Left hindlimb (tissue), 1 donor: ENCODE measurements around the gene SMARCAL1.
"Not testable (repeated sequence)": the region's sequence is repeated elsewhere in the genome, so short reads cannot be mapped to it uniquely, and the experiment has no call there.

Experiments
- DNase-seq: peaks from one replicate; pipeline ENCODE4 v3.0.0-alpha.2; 2018

Gene SMARCAL1

DNA sequence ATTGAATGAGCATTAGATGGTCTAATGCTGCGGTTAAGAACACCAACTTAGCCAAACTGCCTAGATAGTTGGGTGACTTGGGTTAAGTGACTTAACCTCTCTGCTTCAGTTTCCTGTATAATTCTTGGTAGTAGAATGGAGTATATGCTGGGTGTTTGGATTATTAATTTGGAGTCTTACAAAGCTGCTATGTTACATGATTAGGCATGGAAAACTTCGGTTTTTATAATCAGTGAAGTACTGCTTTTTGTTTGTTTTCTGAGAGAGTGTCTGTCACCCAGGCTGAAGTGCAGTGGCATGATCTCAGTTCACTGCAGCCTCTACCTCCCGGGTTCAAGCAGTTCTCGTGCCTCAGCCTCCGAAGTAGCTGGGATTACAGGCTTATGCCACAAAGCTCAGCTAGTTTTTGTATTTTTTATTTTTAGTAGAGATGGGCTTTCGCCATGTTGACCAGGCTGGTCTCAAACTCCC lies 90.9 kb downstream of the SMARCAL1 start:
- no peak for DNase-seq

- no peak for DNase-seq
Measured at GRCh38 chr2:216503697-216504375, 91.6 kb downstream of the SMARCAL1 start.

- no peak for DNase-seq
Measured at GRCh38 chr2:216504376-216504762, 92.1 kb downstream of the SMARCAL1 start.

GRCh38 chr2:216505133-216506106 lies 93.1 kb downstream of the SMARCAL1 start:
- no peak for DNase-seq

- no peak for DNase-seq
Measured at GRCh38 chr2:216507220-216508160, 95.2 kb downstream of the SMARCAL1 start.

GRCh38 chr2:216508229-216508628 lies 95.9 kb downstream of the SMARCAL1 start:
- DNase-seq, result no peak

GRCh38 chr2:216516730-216517350 lies 104.6 kb downstream of the SMARCAL1 start:
- no peak for DNase-seq

DNA sequence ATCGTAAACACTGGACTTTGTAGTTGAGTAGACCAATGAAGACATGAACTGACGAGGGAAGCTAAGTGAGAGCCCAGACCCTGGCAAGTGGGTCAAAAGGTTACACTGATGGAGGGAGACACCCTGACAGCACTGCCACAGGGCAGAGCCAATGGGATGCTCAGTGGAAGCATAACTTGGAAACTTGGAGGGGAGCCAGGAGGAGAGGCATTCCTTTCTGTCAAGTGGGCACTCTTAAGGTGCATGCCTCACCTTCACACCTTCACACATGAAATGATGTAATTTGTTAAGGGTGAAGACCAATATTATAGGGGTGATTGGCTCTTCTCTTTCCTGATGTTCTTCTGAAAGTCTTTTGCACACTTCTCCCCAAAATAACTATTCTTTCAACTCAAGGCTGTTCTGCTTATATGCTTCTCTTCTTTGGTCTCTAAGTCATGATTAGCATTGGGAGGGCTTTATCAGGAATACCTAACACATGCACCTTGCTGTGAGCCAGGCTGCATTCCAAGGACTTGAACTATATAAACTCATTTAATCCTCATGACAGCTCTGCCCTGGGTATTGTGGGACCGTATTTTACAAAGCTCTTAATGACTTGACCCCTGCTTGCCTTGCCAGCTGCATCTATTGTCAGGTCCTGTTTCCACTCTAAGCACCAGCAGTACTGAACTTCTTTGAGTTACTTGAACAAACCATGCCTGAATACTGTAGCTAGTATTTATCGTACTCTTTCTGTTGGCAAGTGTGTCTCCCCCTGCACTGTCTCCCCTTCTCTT lies 105.4 kb downstream of the SMARCAL1 start:
- no peak for DNase-seq

GRCh38 chr2:216518566-216519119 lies 106.4 kb downstream of the SMARCAL1 start:
- DNase-seq, result not testable (repeated sequence)

DNA sequence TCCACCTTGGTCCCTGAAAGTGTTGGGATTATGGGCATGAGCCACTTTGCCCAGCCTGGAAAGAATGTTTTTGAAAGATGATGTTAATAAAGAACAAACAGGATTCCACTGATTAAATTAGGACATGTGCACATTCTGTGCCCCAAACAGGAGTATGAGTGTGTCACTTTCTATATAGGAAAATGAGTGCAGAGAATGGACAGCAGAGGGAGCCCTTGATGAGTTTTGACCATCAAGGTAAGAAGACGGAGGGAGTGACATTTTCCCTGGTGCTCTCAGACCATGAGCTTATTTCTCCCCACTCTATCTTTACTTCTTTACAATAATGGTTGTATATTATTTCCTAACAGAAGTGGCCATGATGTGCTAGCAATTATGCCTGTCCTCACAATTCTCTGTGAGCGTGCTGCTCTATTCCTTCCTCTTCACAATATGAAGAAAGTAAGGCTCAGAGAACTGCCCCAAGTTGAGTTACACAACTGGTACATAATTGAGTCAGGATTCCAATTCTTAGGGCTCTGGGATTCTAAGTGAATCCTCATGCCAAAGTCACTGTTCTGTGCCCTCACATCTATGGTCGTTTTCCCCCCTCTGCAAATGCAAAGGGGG lies 107.0 kb downstream of the SMARCAL1 start:
- DNase-seq, result peak; percentile 58

- no peak for DNase-seq
Measured at GRCh38 chr2:216520112-216520511, 107.8 kb downstream of the SMARCAL1 start.

GRCh38 chr2:216522892-216523502 lies 110.7 kb downstream of the SMARCAL1 start:
- no peak for DNase-seq

DNA sequence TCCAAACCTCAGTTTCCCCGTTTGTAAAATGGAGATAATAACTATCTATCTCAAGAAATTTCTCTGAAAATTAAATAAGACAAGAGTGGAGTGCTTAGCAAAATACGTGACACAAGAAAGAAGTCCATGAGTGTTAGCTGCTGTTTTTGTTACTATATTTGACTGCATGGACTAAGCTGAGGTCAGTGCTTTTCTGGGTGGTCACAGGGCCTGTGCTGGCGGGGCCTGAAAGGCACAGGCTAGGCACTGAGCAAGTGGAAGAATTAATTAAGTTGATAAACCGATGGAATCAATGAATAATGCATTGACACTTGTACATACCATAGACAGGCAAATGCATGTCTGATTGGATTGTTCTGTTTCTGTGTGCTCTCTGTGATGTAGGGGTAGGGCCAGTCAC lies 113.7 kb downstream of the SMARCAL1 start:
- no peak for DNase-seq

DNA sequence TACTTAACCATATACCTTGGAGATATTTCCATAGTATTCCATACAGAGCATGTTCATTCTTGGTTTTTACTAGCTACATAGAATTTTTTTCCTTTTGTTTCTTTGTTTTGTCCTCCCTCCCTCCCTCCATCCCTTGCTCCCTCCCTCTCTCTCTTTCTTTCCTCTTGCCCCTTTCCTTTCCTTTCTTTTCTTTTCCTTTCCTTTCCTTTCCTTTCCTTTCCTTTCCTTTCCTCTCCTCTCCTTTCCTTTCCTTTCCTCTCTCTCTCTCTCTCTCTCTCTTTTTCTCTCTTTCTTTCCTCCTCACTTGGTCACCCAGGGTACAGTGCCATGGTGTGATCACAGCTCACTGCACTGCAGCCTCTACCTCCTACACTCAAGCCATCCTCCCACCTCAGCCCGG lies 114.7 kb downstream of the SMARCAL1 start:
- DNase-seq, result no peak

- DNase-seq, result no peak
Measured at GRCh38 chr2:216527600-216527999, 115.3 kb downstream of the SMARCAL1 start.

DNA sequence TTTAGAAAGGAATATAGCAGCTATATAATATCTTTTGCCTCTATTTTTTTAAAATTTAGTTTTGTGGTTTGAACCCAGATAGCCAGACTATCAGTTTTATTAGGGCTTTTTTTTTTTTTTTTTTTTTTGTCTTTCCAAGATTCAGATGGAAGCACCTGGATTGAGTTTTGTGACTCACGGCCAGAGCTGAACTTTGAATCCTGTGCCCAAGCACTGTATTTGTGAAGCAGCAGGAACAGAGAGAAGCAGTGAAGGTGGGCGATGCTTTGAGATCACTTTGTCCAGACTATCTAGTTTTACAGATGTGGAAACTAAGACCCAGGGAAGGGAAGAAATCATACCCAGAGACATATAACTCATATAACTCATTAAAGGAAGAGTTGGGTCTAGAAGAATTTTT lies 120.3 kb downstream of the SMARCAL1 start:
- DNase-seq, result no peak
